HG03097 (cell line): Measurements from ENCODE around the gene HEXIM2.
"Not testable (repeated sequence)": the region's sequence is repeated elsewhere in the genome, so short reads cannot be mapped to it uniquely, and the experiment has no call there.

Experiments used
- ATAC-seq: cut with Tn5 transposase; IDR thresholded peaks from one replicate; pipeline ENCODE4 v1.9.1; 2021; ENCODE audit not compliant: unreplicated experiment, low FRiP score

Gene HEXIM2

DNA sequence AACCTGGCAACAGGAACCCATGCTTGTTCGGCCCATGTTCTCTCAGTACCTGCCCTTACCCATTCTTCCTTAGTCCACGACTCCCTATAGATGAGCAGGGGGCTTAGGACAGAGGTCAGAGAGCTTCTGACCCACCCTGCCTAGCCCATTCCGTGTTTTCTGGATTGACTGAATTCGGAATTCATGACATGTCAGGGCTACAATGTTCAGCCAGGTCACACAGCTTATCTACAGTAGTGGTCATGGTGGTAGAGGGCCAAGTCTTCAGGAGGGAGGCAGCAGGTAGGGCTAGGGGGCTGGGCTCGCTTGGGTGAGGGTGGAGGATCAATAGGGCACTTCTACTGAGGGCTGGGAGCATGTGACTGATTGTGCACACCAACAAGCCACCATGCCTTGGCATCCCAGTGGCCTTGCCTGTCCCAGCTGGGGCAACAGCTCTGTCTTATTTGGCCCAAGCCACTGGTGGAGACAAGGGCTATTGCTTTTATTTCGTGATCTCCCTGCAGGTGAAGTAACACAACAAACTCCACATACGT lies 3.1 kb downstream of the HEXIM2 start:
- no peak for ATAC-seq

DNA sequence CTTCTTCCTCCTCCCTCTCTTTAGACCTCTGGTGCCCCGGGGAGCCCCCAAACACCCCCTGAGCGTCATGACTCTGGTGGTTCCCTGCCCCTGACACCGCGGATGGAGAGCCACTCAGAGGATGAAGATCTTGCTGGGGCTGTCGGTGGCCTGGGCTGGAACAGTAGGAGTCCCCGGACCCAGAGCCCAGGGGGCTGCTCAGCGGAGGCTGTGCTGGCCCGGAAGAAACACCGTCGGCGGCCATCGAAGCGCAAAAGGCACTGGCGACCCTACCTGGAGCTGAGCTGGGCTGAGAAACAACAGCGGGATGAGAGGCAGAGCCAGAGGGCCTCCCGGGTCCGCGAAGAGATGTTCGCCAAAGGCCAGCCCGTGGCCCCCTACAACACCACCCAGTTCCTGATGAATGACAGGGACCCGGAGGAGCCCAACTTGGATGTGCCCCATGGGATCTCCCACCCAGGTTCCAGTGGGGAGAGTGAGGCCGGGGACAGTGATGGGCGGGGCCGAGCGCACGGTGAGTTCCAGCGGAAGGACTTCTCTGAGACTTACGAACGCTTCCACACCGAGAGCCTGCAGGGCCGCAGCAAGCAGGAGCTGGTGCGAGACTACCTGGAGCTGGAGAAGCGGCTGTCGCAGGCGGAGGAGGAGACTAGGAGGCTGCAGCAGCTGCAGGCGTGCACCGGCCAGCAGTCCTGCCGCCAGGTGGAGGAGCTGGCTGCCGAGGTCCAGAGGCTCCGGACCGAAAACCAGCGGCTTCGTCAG lies 7.5 kb downstream of the HEXIM2 start:
- ATAC-seq = no peak

DNA sequence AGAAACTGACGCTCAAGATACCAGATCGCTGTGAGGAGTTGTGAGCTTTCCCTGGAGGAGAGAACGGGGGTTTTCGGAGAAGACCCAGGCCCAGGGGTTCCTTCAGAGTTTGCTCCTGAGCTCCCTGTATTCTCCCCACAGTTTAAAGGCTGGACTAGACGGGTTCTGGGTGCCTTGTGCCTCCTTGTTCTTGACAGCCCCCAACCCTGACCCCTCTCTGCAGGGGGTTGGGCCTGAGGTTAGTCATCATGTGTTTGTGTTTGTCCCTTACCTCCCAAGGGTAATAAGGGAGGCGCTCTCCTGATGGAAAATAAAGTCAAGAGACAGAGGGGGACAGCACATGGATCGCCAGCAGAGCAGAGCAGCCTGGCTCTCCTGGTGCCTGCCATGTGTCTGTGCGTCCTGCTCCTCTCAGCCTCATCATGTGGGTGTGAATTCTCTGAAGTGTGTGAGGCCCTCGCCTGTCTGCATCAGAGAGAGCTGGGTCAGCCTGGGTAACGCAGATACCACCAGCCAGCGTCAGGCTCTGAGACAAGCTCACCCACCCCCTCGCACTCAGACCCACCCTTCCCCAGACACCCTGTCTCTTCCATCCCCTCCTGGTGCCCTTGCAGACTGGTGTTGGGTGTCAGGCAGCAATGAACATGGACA lies 8.7 kb downstream of the HEXIM2 start:
- no peak for ATAC-seq

DNA sequence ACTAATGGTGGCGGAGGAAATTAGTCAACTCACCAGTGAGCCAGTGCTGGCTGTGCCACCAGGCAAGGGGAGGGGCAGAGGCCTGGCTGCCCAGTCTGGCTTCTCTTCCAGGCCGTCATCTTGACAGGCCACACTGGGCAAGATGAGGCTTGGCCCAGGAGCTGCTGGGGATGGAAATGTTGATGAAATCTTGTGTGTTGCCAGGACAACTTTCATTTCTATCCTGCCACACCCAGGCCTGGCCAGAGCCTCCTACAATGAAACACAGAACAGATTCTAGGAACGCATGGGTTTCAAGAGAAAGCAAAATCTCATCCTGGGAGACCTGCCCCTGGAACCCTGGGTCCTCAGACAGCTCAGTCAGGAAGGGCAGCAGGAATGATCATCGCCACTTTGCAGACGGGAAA lies 9.3 kb downstream of the HEXIM2 start:
- ATAC-seq = no peak

DNA sequence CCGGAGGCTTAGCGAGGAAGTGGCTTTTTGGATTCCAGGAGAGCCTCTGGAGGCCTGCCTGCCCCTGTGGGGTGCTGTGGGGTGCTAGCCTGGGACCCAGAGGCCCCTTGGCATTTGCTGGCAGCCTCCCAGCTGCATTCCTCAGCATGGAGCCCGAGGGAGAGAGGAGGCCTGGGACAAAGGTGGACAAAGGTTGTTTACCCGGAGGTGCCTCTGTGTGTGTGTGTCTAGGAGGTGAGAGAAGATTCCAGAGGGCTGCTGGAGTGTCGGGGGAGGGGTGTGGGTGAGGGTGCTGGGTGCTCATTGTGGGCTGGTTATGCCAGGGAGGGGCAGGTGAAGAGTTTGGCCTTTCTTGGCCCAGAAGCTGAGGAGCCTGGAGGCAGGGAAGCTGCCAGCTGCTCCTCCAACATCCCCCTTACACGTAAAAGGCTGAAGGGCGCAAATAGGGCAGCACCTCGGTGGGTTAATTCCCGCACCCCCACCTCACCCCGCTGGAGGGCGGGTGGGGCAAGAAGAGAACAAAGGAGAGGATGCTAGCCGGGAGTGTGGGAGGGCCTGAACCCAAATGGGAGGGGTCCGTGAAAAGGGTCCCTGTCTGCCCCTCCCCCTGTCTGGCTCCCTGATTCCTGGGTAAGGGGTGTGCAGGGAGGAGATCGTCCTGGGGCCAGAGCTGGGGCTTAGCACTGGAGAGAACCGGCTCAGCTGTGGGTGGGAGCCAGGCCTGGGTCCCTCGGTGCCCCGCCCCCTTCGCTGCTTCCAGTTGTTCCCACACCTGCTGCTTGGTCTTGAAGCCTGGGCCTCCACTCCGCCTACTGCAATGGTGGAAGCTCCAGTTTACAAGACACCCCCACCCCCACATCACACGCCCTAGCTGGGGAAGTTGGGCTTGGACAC lies 9.9 kb downstream of the HEXIM2 start:
- no peak for ATAC-seq

DNA sequence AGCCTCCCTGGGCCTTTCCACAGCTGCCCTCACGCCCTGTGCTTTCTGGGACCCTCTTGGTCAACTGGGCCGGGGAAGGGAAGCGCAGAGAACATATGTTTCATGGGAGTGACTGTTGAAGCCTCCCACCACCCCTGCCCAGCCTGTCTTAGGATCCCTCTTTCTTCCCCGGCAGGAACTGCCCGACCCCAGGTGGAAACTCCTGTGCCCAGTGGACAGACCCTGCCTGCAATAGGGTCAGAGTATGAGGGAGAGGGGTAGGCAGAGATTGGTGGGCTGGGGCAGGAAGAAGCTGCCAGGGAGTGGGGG lies 10.5 kb downstream of the HEXIM2 start:
- no peak for ATAC-seq

DNA sequence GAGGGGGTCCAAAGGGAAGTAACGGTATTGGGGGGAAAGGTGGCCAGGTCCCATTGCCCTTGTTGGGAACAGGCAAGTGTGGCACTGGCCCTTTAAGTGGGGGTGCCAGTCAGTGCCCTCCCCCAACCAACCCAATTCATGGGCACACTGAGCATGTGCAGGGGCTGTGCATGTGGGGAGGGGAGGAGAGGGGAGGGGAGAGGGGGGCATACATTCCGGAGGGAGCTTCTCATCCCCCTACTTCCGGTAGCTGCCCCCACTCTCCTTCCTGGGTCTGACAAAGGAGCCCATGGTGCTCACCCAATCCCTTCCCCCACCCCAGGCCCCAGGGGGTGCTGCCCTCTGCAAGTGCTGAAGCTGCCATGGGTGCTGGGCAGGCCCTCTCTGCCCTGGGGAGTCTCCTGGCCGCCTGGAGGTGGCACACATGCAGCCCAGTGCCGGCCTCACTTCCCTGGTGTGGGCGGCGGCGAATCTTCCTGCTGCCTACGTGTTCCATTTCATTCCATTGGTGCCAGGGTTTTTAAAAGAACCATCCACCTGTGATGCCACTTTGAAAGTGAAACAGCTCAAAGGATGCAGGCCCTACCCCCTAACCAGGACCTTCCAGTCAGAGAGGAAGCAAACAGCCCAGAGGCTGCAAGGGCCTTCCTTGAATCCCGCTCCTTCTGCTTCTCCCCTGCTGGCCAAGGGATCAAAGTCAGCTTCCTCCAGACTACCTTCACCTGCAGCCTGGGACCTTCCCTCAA lies 11.0 kb downstream of the HEXIM2 start:
- ATAC-seq = no peak

DNA sequence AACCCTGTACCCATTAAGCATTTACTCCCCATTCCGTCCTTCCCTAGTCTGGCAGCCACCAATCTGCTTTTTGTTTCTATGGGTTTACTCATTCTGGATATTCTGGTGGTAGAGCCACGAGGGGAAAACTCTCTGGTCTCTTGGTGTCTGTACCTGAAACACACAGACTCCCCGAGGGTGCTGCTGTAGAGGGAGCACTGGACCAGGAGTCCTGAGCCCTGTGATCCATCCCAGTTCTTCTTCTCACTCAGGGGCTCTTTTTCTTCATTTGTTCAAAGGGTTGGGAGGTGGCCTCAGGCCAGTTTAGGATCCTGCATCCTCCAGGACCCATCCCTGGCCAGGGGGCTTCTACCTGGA lies 14.1 kb downstream of the HEXIM2 start:
- ATAC-seq = no peak

DNA sequence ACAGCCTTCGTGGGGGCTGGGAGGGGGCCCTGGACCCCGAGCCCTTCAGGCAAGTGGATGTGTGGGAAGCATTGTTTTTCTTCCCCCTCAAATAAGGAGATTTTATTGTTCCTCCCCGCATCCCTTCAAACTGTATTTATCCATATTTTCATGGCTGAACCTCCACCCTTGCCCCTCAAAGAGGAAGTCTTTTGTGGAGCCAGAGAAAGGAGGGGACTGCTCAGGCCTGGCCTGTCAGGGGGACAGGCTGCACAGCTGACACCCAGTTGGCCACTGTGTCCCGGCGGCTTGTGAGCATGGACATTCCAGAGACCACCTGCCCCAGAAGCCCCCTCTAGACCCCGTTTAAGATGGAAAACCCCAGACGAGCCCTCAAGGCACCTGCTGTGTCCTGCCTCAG lies 15.9 kb downstream of the HEXIM2 start:
- no peak for ATAC-seq

DNA sequence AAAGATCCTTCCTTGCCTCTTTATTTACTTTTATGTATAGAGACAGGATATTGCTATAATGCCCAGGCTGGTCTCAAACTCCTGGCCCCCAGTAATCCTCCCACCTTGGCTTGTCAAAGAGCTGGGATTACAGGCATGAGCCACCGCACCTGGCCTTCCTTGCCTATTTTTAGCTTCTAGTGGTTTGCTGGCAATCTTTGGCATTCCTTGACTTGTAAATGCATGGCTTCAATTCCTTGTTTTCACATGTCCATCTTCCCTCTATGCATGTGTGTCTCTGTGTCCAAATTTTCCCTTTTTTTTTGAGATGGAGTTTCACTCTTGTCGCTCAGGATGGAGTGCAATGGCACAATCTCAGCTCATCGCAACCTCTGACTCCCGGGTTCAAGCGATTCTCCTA lies 22.5 kb downstream of the HEXIM2 start:
- no peak for ATAC-seq

DNA sequence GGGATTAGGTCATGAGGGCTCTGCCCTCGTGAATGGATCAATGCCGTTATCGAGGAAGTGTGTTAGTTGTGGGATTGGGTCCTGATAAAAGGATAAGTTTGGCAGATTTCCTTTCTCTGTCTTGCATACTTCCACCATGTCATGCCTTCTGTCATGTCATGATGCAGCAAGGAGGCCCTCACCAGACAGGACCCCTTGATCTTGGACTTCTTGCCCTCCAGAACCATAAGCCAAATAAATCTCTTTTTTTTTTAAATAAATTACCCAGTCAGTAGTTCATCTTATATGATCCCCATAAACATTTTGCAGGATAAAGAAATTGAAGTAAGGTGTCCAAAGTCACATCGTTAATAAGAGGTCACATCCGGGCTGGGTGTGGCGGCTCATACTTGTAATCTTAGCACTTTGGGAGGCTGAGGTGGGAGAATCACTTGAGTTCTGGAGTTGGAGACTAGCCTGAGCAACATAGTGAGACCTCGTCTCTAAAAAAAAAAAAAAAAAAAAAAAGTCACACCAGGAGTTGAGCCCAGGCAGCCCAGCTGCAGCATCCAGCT lies 25.2 kb downstream of the HEXIM2 start:
- ATAC-seq = no peak

DNA sequence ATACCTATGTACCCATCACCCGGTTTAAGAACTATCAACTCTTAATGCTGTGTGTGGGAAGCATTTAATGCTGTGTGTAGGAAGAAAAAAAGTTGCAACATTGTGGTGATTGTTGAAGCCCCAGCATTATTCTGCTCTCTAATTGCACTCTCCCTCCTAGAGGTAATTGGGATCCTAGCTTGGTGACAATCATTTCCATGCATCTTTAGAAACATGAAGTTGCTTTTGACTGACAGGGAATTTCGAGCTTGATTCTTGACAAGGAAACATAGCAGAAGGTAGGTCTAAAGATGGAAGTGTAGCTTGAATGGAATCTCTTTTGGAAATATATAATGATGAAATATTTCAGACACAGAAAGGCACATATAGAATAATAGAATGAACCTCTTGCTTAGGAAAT lies 27.3 kb downstream of the HEXIM2 start:
- no peak for ATAC-seq

DNA sequence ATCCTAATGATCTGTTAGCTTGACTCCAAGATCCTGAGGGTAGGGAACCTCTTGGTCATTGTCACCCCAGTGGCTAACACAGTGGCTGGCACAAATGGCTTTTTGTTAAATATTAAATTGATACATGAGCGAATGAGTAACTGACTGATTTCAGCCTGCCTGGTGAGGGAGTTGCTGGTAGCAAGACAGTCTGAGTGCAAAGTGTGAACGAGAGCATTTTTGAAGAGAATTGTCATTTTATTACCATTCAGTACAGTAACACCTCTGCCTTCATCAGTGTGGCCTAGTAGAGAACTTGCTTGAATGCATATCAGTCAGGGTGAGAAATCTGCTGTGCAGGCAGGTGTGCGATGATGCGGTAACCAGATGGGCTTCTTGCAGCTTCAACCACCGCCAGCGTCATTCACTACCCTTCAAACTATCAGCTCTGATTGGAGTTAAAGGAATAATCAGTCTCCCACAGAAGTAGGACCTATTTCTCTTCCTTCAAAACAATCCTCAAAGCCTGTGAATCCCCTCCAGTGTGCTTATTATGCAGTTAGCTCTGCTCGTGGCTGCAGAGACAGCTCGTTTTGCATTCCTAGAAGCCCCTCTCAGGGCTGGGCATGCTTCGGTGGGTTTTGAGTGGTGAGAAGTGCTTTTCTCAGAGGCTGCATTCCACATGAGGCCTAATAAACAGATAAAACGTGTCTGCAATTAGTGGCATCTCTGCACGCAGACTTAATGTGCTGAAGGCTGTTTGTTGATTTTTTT lies 29.0 kb downstream of the HEXIM2 start:
- ATAC-seq = no peak

DNA sequence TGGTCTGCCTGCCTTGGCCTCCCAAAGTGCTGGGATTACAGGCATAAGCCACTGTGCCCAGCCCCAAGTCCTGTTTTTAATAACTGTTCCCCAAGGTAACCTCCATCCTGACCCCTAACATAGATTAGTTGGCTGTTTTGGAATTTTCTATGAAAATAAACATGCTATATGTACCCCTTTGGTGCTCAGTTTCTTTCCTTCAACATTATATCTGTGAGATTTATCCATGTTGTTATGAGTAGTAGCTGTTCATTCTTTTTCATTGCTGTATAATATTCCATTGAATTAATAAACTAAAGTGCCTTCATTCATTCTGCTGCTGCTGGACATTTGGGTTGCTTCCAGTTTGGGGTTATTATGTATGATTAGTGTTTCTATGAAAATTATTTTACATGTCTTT lies 33.7 kb downstream of the HEXIM2 start:
- no peak for ATAC-seq

DNA sequence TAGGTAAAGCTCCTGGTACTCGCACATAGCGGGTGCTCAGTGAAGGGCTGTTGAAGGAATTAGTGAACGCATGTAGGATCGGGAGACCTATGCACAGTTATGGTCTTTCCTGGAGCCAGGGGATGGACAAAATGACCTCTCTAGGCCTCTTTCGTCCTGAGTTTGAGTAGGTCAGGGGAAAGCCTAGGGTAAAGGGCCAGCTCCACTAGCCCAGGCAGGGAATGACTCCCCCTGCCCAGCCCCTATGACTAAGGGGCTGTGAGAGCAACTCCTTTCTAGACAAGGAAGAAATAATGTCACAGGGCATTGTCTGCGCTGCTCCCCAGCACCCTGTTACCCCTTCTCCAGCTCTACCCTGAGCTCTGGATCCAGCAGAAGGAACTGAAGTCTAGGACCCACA lies 35.4 kb downstream of the HEXIM2 start:
- no peak for ATAC-seq

DNA sequence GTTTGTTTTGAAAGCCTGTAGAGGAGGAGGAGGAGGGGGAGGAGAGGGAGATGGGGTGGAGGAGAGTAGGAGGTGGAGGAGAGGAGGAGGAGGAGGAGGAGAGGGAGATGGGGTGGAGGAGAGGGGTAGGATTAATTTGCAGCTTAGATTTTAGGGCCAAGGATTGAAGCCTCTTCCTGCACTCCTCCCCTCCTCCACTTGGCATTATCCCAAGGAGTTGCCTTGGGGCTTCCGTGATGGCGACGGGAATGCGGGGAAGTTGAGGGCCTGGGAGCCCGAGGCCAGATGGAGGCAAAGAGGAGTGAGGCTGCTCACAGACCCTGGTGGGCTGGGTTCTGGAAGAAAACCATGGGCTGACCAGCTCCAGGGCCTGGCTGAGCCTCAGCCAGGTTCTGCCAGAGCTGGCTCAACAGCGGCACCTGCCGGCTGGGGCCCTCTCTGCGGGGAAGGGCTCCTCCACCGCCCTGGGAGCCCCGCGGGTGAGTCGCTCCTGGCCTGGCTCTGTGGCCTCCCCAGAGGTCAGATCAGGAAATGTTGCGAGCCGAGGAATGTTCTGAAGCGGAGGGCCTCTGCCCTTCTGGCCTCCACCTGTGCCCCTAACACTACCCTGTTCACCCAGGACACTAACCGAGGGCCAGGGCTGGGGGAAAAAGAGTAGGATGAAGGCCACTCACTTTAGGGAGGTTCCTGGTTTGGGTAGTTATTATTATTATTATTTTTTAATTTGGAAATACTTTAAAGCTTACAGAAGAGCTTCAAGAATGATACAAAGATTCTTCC lies 36.1 kb downstream of the HEXIM2 start:
- ATAC-seq = no peak

DNA sequence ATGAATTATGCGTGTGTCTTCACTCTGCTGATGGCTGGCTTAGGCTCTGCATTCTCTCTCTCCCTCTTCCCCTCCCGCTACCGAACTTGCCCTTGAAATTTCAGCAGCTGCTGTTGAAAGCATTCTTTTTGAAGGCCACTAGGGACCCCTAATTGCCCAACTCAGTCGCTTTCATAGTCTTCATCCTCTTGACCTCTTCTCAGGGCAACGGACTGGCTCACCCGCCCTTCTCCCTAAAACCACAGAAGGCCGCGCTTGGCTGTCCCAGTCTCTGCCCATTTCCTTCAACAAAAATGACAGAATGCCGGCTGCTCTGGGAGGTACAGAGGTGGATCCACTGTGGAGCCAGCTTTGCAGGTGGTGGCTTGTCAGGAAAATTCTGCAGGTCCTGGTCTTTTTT lies 39.0 kb downstream of the HEXIM2 start:
- ATAC-seq = no peak

DNA sequence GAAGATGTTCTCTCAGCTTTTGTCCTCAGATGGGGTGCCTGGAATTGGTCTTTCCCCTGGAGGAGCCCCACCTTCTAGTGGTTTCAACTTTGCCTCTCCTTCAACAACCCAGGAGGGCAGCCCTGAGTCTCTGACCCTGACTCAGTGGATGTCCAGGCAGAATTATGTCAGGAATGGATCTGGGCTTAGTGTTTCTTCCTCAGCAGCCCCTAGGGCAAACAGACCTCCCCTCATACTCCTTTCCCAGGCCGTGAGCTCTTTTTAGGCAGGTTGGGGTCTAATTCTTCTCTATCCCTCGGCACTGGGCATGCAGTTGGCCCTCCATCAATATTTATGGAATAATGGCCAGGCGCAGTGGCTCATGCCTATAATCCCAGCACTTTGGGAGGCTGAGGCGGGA lies 39.8 kb downstream of the HEXIM2 start:
- no peak for ATAC-seq

DNA sequence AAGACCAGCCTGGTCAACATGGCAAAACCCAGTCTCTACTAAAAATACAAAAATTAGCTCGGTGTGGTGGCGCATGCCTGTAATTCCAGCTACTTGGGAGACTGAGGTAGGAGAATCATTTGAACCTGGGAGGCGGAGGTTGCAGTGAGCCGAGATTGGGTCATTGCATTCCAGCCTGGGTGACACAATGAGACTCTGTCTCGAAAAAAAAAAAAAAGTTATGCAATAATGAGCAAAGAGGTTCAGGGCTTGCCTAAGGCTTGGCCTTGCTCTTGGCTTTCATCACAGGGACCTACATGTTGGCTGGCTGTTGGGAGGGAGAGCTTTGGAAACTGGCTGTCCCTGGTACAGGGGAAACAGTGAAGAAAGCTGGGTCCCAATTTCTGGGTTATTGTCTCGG lies 40.2 kb downstream of the HEXIM2 start:
- not testable (repeated sequence) for ATAC-seq
